ENCODE measurements around the gene HEMK1. TPM values are rescaled to one million over a fixed set of nuclear protein-coding genes. Genes with fewer than 3 reads are reported as not detected.

Gene HEMK1
- total RNA-seq, 2 experiments from 2014 or later = 19.3 to 27.4 TPM

- POLR2A ChIA-PET = no interaction called here
- Histone ChIP-seq H3K36me3 (ENCODE audit: insufficient read depth, low read length) (0 out of 2 replicates have a peak, but pooled peaks cover 7% of the 10 kb centered on the region), H3K9me2 (ENCODE audit: insufficient read depth, low read length) (no peaks in the 10 kb centered on the region), H3K27ac (ENCODE audit: low read depth, low read length, poor library complexity, severe bottlenecking) (no peak overlapping the region), H3K4me3 (ENCODE audit: low read depth, low read length, poor library complexity, severe bottlenecking) (no peak overlapping the region), H3K4me2 (ENCODE audit: low read length) (no peak overlapping the region), H2AFZ (ENCODE audit: low read length) (no peak overlapping the region), H4K20me1 (ENCODE audit: insufficient read depth, low read length) (no peaks in the 10 kb centered on the region), H3K9me3 (ENCODE audit: low read length) (no peaks in the 10 kb centered on the region), H3K79me2 (ENCODE audit: insufficient read depth, low read depth, low read length) (no peaks in the 10 kb centered on the region), H3K4me1 (ENCODE audit: insufficient read depth, low read length, poor library complexity, severe bottlenecking) (no peaks in the 10 kb centered on the region)
- DNase-seq (ENCODE audit: low spot score) = no peak
- TF ChIP-seq, protein P1, sequence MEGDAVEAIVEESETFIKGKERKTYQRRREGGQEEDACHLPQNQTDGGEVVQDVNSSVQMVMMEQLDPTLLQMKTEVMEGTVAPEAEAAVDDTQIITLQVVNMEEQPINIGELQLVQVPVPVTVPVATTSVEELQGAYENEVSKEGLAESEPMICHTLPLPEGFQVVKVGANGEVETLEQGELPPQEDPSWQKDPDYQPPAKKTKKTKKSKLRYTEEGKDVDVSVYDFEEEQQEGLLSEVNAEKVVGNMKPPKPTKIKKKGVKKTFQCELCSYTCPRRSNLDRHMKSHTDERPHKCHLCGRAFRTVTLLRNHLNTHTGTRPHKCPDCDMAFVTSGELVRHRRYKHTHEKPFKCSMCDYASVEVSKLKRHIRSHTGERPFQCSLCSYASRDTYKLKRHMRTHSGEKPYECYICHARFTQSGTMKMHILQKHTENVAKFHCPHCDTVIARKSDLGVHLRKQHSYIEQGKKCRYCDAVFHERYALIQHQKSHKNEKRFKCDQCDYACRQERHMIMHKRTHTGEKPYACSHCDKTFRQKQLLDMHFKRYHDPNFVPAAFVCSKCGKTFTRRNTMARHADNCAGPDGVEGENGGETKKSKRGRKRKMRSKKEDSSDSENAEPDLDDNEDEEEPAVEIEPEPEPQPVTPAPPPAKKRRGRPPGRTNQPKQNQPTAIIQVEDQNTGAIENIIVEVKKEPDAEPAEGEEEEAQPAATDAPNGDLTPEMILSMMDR (conservative IDR thresholded peaks at IDR 0.05; ENCODE audit: low read length) = no peak
- no peak for TF ChIP-seq EZH2phosphoT487 (IDR thresholded peaks at IDR 0.05; ENCODE audit: borderline replicate concordance, low read depth, low read length)
- no TSS peak for BruUV-seq (replicated peaks)
- intact Hi-C loops (cut with micrococcal nuclease; ENCODE audit: unreplicated experiment) = no loop called here
- CTCF ChIA-PET (ENCODE audit: unreplicated experiment) = no interaction called here
Observed at GRCh38 chr3:50637945-50638344, 68.6 kb downstream of the HEMK1 start.

DNA sequence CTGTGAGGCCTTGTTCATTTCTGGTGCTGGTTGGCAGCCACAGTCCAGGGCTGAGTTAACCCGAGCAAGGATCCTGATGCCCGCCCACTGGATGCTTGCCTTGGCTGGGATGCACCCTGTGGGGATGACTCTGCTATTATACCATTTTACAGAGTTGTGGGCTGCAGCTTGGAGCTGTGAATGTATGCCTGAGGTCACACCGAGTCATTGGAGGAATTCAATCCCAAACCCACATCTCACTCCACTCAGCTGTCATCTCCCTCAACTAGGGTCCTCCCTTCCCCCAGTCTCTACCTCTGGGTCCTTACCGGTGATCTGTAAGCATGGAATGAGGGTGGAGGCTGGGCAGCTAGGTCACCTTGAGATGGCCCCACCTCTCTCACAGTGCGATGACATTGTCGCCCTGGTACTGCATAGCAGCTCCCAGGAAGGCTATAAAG lies 69.8 kb downstream of the HEMK1 start:
- Histone ChIP-seq H3K79me2 (ENCODE audit: insufficient read depth, low read depth, low read length) (no peaks in the 10 kb centered on the region), H4K20me1 (ENCODE audit: insufficient read depth, low read length) (no peaks in the 10 kb centered on the region), H3K4me2 (ENCODE audit: low read length) (no peak overlapping the region), H3K27ac (ENCODE audit: low read depth, low read length, poor library complexity, severe bottlenecking) (no peak overlapping the region), H3K4me3 (ENCODE audit: low read depth, low read length, poor library complexity, severe bottlenecking) (no peak overlapping the region), H3K9me2 (ENCODE audit: insufficient read depth, low read length) (no peaks in the 10 kb centered on the region), H2AFZ (ENCODE audit: low read length) (no peak overlapping the region), H3K36me3 (ENCODE audit: insufficient read depth, low read length) (peaks cover 11% of the 10 kb centered on the region; the same call in 1 of the 2 replicates), H3K9me3 (ENCODE audit: low read length) (no peaks in the 10 kb centered on the region), H3K4me1 (ENCODE audit: insufficient read depth, low read length, poor library complexity, severe bottlenecking) (no peaks in the 10 kb centered on the region)
- POLR2A ChIA-PET = no interaction called here
- BruUV-seq (replicated peaks) = no TSS peak
- CTCF ChIA-PET (ENCODE audit: unreplicated experiment) = interaction anchor here (0.6 kb wide), 2 partner anchors 26 to 229 kb away, joined by 3 read pairs; no protein-coding TSS in a partner anchor
- intact Hi-C loops (cut with micrococcal nuclease; ENCODE audit: unreplicated experiment) = no loop called here
- TF ChIP-seq, protein P1 (conservative IDR thresholded peaks at IDR 0.05; ENCODE audit: low read length) = no peak
- TF ChIP-seq EZH2phosphoT487 (IDR thresholded peaks at IDR 0.05; ENCODE audit: borderline replicate concordance, low read depth, low read length) = no peak
- no peak for DNase-seq (ENCODE audit: low spot score)

GRCh38 chr3:50642382-50642781 lies 73.1 kb downstream of the HEMK1 start:
- DNase-seq (ENCODE audit: low spot score) = no peak
- Histone ChIP-seq H3K9me3 (ENCODE audit: low read length) (no peaks in the 10 kb centered on the region), H3K4me1 (ENCODE audit: insufficient read depth, low read length, poor library complexity, severe bottlenecking) (no peaks in the 10 kb centered on the region), H3K9me2 (ENCODE audit: insufficient read depth, low read length) (no peaks in the 10 kb centered on the region), H3K4me2 (ENCODE audit: low read length) (no peak overlapping the region), H4K20me1 (ENCODE audit: insufficient read depth, low read length) (no peaks in the 10 kb centered on the region), H3K36me3 (ENCODE audit: insufficient read depth, low read length) (peaks cover 11% of the 10 kb centered on the region; the same call in 1 of the 2 replicates), H3K79me2 (ENCODE audit: insufficient read depth, low read depth, low read length) (no peaks in the 10 kb centered on the region), H3K27ac (ENCODE audit: low read depth, low read length, poor library complexity, severe bottlenecking) (no peak overlapping the region), H2AFZ (ENCODE audit: low read length) (no peak overlapping the region), H3K4me3 (ENCODE audit: low read depth, low read length, poor library complexity, severe bottlenecking) (no peak overlapping the region)
- BruUV-seq (replicated peaks) = no TSS peak
- TF ChIP-seq, protein P1 (conservative IDR thresholded peaks at IDR 0.05; ENCODE audit: low read length) = no peak
- TF ChIP-seq EZH2phosphoT487 (IDR thresholded peaks at IDR 0.05; ENCODE audit: borderline replicate concordance, low read depth, low read length) = no peak
- ChIA-PET POLR2A (no interaction called here), CTCF (ENCODE audit: unreplicated experiment) (no interaction called here)
- intact Hi-C loops (cut with micrococcal nuclease; ENCODE audit: unreplicated experiment) = no loop called here
